OCI-M2 (cell line): ENCODE data around the gene GPT2.
"Not testable (repeated sequence)": the region's sequence is repeated elsewhere in the genome, so short reads cannot be mapped to it uniquely, and the experiment has no call there.

Experiments
- DNase-seq: peaks from one replicate; lab custom pipeline; 2025; ENCODE audit not compliant: unreplicated experiment; lab: John Stamatoyannopoulos, UW

Gene GPT2

DNA sequence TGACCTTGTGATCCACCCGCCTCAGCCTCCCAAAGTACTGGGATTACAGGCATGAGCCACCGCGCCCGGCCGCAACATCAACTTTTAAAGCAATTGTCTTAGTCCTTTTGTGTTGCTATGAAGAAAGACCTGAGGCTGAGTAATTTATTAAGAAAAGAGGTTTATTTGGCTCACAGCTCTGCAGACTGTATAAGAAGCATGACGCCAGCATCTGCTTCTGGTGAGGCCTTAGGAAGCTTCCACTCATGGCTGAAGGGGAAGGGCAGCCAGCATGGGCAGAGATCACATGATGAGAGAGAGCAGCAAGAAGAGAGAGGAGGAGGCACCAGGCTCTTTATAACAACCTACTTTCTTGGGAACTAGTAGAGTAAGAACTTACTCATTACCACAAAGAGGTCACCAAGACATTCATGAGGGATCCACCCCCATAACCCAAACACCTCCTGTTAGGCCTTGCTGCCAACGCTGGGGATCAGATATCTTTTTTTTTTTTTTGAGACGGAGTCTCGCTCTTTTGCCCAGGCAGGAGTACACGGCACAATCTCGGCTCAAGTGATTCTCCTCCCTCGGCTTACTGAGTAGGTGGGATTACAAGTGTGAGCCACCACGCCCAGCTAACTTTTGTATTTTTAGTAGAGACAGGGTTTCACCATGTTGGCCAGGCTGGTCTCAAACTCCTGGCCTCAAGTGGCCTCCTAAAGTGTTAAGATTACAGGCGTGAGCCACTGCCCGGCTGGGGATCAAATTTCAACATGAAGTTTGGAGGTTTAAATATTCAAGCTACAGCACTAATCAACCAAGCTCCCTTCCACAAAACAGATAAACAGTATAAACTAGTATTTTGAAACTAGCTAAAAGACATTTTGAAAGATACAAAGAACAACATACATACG is 21.4 kb upstream of the GPT2 start:
- no peak for DNase-seq

DNA sequence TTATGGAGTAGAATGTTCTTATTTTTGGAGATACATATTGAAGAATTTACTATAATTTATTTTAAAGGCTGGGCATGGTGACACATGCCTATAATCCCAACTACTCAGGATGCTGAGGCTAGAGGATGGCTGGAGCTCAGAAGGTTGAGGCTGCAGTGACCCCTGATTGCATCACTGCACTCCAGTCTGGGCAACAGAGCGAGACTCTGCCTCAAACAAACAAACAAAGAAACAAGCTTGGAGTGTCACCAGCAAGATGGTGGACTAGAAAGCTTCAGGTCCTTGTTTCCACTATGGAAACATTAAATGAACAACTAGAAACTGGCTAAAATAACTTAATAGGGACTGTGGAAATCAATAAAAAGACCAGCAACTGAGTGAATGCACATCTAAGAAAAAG is 17.9 kb upstream of the GPT2 start:
- DNase-seq = no peak

DNA sequence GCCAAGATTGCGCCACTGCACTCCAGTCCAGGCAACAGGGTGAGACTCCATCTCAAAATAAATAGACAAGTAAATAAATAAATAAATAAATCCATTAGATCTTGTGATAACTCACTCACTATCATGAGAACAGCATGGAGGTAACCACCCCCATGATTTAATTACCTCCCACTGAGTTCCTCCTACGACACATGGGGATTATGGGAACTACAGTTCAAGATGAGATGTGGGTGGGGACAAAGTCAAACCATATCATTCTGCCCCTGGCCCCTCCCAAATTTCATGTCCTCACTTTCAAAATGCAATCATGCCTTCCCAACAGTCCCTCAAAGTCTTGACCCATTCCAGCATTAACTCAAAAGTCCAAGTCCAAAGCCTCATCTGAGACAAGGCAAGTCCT is 16.7 kb upstream of the GPT2 start:
- DNase-seq = not testable (repeated sequence)

DNA sequence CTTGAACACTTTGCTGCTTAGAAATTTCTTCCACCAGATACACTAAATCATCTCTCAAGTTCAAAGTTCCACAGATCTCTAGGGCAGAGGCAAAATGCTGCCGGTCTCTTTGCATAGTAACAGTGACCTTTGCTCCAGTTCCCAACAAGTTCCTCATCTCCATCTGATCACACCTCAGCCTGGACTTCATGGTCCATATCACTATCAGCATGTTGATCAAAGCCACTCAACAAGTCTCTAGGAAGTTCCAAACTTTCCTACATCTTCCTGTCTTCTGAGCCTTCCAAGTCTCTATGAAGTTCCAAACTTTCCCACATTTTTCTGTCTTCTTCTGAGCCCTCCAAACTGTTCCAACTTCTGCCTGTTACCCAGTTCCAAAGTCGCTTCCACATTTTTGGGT is 15.3 kb upstream of the GPT2 start:
- DNase-seq = not testable (repeated sequence)

DNA sequence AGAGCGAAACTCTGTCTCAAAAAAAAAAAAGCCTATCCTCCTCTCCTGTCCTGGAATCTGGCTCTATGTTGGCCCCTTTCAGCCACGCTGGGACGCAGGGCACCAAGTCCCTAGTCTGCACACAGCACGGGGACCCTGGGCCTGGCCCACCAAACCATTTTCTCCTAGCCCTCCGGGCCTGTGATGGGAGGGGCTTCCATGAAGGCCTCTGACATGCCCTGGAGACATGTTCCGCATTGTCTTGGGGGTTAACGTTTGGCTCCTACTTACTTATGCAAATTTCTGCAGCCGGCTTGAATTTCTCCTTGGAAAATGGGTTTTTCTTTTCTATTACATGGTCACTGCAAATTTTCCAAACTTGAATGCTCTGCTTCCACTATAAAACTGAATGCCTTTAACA is 12.6 kb upstream of the GPT2 start:
- DNase-seq = no peak

DNA sequence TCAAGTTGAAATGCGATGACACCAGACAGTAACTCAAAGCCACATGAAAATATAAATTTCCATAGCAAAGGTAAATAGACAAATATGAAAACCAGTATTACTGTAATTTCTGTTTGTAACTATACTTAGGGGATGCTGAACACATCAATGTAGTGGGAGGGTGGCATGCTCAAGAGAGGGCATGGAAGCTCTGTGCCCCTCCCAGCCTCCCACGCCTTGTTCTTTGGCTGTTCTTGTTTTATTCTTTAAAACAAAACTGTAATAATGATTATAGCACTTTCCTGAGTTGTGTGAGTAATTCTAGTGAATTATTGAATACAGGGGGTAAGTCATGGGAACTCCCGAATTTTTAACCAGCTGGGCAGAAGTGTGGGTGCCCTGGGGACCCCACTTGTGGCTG is 11.0 kb upstream of the GPT2 start:
- no peak for DNase-seq

DNA sequence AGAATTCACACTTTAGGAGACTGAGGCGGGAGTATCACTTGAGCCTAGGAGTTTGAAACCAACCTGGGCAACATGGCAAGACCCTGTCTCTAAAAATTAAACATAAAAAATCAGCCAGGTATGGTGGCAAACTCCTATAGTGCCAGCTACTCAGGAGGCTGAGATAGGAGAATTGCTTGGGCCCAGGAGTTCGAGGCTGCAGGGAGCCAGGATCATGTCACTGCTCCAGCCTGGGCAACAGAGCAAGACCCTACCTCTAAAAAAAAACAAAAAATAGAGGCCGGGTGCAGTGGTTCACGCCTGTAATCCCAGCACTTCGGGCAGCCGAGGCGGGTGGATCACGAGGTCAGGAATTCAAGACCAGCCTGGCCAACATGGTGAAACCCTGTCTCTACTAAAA is 8.9 kb upstream of the GPT2 start:
- DNase-seq = no peak

DNA sequence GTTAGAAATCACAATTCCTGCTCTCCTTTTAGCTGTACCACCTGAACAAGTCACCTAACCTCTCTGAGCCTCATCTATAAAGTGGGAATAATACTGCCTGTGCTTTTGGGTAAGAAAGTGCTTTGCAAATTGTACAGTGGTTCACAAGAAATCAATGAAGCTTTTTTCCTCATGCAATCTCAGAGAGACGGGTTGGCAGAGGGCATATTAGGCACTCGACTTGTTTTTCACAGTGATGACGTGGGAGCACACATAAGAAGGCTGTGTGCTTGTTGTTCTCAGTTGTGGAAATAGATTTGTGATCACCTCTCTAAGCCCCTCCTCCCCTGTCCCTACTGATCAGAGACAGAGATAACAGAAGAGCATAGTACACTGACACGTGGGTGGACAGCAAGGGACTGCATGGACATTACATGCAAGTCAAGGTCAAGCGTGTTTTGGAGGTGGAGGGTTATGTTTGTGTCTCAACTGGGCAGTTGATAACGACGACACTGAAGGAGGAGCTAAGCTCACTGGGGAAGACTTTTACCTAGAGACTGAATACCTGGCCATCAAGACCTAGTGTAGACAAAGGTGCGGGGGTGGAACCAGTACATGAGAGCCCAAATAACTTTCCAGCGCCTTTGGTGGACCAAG is 1.7 kb upstream of the GPT2 start:
- DNase-seq = no peak

DNA sequence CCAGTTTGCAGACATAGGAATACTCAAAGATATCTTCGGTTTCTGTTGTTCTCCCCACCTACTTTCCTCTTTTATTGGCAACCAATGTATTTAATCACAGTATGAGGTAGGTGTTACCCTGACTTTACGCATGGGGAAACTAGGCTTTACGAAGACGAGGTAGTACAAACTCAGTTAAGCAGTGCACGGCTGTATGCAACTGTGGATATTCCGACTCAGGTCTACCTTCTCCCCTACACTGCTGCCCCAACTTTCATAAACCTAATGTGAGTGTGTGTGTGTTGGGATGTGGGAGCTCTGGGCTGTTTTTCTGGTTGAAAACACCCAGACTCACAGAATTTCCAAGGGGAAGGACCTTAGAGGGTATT is 1.2 kb upstream of the GPT2 start:
- no peak for DNase-seq

DNA sequence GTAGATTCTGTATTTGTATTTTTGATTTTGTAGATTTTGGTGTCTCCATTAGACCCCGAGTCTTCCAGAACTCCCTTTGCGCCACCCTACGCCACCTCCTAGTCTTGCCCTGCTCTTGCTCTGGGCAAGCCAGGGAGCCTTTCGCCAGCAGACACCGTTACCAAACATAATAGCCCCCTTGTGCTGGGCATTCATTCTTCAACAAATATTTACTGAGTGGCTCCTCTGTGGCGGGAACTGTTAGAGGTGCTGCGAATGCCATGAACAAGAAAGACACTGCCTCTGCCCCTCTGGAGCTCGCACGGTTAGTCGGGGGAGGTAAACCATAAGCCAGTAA is 841 bp upstream of the GPT2 start:
- no peak for DNase-seq

DNA sequence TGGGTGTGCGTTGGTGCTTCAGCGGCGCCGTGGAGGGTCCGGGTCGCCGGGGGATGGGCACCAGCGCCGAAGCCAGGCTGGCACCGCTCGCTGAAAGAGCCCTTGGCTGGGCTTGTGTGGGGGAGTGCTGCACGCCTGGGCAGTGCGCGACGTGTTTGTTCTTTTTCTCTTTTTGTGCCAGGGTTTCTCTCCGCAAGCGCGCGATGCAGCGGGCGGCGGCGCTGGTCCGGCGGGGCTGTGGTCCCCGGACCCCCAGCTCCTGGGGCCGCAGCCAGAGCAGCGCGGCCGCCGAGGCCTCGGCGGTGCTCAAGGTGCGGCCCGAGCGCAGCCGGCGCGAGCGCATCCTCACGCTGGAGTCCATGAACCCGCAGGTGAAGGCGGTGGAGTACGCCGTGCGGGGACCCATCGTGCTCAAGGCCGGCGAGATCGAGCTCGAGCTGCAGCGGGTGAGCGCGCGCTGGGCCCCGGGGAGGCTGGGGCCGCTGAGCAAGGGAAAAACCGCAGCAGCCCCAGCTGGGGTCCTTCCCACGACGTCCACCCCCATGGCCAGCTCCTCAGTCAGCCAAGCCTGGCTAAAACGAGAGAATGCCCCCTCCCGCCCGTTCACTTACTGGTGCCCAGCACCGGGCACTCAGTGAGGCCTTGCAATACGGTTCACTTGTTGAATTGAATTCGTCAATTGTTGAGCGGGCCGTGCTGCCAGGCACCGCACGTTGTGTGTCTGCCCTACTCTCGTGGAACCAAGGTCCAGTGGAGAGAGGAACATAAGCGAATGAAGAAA is 541 bp downstream of the GPT2 start:
- no peak for DNase-seq

DNA sequence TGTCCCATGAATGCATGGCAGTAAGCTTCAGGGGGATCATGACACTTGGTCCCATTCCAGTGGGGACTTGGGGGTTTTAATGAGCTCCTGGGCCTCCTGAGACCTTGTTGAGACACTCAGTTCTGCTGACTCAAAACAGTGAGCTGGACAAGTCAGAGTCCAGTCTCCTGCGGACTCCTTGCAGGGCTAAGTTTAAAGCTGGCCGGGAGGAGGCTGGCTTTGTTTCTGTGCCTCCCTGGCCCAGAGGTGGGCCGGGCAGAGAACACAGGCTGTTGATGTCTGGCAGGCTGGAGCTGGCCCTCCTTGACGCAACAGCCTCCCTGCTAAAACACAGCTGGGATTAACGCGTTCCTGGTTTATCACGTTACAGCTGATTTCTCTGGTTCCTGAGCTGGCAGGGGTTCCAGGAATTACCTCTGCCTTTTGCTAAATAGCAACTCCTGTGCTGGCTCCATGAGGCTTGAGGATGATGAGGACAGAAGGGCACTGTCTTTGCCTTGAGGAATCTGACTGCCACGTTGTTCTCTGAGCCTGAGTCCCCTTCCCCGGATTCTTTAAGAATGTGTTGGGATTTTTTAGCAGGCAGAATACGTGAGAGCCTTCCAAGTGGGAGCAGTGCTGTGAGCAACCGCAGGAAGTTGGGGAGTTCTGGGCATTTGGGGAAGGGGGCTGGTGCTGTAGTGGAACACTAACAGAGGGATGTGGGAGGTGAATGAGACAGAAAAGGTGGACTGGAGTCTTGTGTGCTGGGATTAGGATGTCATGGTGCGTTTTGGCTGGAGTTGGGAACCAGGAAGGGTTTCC is 2.0 kb downstream of the GPT2 start:
- no peak for DNase-seq

DNA sequence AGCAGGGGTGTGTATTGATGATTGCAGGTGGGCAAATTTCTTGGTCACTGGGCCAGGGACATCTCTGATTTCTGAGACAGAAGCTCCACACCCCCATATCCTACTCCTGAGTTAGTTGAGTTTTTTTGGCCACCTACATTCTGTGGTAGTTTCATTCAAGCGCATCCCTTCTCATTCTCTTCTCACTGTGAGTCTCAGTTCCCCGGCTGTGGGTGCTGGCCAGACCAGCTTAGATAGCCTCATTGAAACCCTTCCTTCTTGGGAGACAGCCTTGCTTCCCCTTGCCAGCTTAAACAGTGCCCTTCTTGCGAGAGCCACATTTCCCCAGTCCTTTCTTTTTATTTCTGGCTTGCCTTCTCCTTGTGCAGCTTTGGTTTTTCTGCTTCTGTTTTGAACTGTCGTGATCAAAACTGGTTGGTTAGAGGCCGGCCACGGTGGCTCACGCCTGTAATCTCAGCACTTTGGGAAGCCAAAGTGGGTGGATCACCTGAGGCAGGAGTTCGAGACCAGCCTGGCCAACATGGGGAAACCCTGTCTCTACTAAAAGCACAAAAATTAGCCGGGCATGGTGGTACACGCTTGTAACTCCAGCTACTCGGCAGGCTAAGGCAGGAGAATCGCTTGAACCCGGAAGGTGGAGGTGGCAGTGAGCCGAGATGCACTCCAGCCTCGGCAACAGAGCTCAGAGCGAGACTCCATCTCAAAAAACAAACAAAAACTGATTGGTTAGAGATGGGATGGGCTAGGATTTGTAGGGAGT is 2.8 kb downstream of the GPT2 start:
- no peak for DNase-seq

DNA sequence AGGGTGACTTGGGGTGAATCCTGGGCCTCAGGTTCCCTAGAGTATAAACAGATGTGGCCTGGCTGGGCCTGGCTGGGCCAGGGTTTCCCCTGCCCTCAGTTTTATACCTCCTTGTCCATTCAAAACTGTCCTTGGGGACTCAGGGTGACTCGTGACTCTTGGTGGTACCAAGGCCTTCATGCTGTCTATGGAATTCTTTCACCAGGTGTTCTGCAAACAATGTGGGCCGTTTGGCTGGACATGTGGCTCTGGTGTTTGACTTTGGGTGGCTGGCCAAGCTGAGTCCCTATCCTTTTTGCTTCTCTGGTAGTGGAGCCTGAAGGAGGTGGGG is 3.3 kb downstream of the GPT2 start:
- no peak for DNase-seq

DNA sequence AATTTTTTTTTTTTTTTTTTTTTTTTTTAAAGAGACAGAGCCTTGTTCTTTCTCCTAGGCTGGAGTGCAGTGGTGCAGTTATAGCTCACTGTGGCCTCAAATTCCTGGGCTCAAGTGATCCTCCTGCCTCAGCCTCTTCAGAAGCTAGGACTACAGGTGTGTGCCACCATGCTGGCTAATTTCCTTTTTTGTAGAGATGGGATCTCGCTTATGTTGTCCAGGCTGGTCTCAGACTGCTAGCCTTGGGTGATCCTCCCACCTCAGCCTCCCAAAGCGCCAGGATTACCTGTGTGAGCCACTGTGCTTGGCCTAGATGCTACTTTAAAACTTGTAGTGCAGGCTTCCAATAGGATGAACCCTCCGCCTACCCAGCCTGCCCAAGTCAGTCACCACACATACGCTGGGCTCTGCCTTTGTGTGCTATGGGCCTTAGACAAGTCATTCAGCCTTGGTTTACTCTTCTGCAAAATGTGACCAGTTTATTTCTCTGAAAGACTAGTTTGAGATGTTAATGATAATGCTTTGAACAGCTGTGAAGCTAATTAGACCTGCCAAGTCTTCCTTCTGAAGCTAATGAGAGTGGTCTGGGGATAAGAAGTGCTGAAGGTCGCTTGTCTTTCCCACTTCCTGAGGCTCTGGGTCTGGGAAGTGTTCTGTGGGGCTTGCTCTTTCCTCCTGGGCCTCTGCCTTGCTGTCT is 5.2 kb downstream of the GPT2 start:
- no peak for DNase-seq

DNA sequence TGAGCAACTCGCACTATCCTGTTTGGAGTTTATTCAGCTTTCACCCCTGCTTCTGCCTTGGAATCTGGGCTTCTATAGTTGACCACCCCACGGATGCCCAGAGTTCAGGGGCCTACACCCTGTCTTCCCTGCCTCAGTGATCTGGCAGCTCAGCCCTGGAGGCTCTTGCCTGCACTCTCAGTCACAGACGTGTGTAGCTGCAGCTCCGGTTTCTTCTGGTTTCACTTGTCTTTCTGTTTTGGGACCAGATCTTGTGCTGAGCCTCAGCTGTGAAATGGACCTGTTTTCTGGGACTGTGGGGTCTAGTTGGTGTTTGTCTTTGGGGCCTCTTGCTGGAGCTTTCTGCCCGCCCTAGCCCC is 5.8 kb downstream of the GPT2 start:
- DNase-seq = no peak

DNA sequence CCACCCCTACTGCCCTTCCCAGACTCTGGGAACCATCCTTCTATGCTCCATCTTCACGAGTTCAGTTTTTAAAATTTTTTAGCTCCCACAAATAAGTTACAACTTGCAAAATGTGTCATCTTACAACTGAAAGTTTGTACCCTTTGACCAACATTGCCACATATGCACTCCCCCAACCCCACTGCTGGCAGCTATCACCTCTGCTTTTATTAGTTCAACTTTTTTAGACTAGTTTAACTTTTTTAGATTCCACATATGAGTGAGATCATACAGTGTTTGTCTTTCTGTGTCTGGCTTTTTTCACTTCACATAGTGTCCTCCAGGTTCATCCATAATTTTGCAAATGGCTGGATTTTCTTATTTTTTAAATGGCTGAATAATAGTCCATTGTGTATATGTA is 7.7 kb downstream of the GPT2 start:
- no peak for DNase-seq

DNA sequence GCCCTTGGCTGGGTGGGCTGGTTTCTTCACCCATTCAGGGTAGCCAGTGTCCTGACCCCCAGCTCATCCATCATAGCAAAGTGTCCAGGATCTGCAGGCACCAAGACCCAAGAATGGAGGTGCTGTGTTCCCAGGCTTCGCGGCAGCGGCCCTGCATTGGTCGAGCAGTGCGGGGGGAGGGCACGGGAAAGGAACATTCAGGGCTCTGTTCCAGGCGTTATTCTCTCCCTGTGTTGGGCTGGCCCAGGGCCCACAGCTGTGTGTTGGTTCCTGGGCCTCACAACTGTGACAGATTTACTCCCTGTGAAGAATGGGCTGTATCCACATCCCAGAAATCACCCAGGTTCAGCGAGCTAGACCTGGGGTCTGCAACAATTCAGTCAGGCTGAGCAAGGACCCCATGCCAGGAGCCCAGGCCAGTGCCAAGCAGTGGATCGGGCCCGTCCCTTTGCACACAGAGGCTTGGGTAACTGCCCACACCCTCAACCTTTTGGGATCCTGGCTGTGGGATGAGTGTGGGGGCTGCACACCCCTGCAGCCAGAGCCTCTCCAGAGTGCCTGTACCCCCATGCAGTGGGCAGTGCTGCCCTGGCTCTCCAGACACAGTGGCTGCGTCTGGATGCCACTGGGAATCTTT is 10.0 kb downstream of the GPT2 start:
- no peak for DNase-seq

DNA sequence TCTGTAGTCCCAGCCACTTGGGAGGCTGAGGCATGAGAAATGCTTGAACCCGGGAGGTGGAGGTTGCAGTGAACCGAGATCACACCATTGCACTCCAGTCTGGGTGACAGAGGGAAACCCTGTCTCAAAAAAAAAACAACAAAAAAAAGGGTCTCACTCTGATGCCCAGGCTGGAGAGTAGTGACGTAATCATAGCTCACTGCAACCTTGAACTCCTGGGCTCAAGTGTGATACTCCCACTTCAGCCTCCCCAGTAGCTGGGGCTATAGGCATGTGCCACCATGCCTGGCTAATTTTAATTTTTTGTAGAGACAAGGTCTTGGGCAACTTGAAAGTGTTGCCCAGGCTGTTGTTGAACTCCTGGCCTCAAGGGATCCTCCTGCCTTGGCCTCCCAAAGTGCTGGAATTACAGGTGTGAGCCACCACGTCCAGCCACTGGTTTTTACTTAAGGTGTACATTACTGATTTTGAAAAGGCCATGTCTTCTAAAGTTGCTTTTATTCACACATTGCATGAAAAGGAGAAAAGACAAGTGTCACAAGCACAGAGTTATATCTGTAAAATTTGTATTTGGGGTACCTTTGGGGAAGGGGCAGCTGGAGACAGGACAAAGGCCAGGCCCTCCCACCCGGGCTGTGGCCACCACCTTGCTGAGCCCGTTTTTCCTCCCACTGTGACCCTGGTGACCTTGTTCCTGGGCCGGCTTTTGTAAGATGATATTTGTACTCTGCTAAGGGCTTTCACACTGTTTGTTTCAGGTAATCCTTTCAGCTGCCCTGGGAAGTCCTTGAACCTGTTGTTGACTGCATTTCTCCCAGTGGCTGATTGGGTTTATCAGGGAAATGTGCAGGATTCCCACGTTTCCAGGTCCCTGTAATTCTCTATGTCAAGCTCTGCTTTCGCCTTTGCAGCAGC is 11.5 kb downstream of the GPT2 start:
- no peak for DNase-seq
